H1 (cell line): ENCODE data around the gene TPP2. TPM values are rescaled to one million over a fixed set of nuclear protein-coding genes. Genes with fewer than 3 reads are reported as not detected.

ENCODE experiments used
- CTCF ChIA-PET: fragments of 300-600 bp; sonication (Branson Sonifier 250); formaldehyde crosslinking; loops from one replicate; lab custom pipeline; 2021; ENCODE audit not compliant: partially characterized antibody; lab: Charles Lee
- POLR2A ChIA-PET: fragments of 300-600 bp; sonication (Branson Sonifier 250); formaldehyde crosslinking; loops from one replicate; lab custom pipeline; 2021; ENCODE audit warnings: inconsistent platforms; ENCODE audit not compliant: partially characterized antibody; lab: Charles Lee
- DNase-seq, 2 experiments: peaks; one replicate each; pipeline versions ENCODE4 v3.0.0 to v3.0.0-alpha.2; 2010 to 2022; ENCODE audit warnings: low spot score in 2 of 2, low read depth in 1 of 2, mixed read lengths in 1 of 2
- FAIRE-seq: peaks from 2 replicates; lab custom pipeline; 2011; peaks lifted over from hg19 to GRCh38; lab: Jason Lieb, UNC
- H2AFZ ChIP-seq: 2 replicates; pipeline ENCODE4 v1.8.1; 2012; ENCODE audit warnings: low read length, inconsistent platforms
- H2AK5ac ChIP-seq: 2 replicates; pipeline ENCODE4 v1.6.1; 2013; ENCODE audit warnings: low read depth, low read length
- H2BK120ac ChIP-seq: replicated peaks from 2 replicates; pipeline ENCODE3; 2013; ENCODE audit warnings: low read depth, low read length, inconsistent platforms
- H2BK12ac ChIP-seq: 2 replicates; pipeline ENCODE4 v1.6.1; 2013; ENCODE audit warnings: low read depth, low read length
- H2BK15ac ChIP-seq: 2 replicates; pipeline ENCODE4 v1.6.1; 2013; ENCODE audit warnings: low read length
- H2BK20ac ChIP-seq: 2 replicates; pipeline ENCODE4 v1.6.1; 2013; ENCODE audit warnings: low read length
- H2BK5ac ChIP-seq: 2 replicates; pipeline ENCODE4 v1.6.1; 2013; ENCODE audit warnings: low read depth, low read length
- H3K14ac ChIP-seq: 2 replicates; pipeline ENCODE4 v1.6.1; 2013; ENCODE audit warnings: inconsistent platforms; ENCODE audit not compliant: insufficient read length
- H3K18ac ChIP-seq: 2 replicates; pipeline ENCODE4 v1.6.1; 2013; ENCODE audit warnings: low read length; ENCODE audit errors: extremely low read depth
- H3K23ac ChIP-seq: 2 replicates; pipeline ENCODE4 v1.6.1; 2013; ENCODE audit warnings: inconsistent platforms; ENCODE audit not compliant: insufficient read length
- H3K23me2 ChIP-seq: 2 replicates; pipeline ENCODE4 v1.6.1; 2013; ENCODE audit warnings: low read depth, low read length
- H3K27ac ChIP-seq: 2 replicates; pipeline ENCODE4 v1.6.1; 2011; ENCODE audit warnings: low read depth, low read length, inconsistent platforms
- H3K27me3 ChIP-seq, 4 experiments: replicated peaks in 1 of 4; 1 replicate in 1 of 4; 2 replicates in 3 of 4; pipeline versions ENCODE4 v1.6.1 to v1.8.1; 2011 to 2013; ENCODE audit warnings: low read length in 3 of 4, mild to moderate bottlenecking in 3 of 4, inconsistent platforms in 2 of 4, mixed read lengths in 2 of 4, moderate library complexity in 1 of 4; ENCODE audit not compliant: control insufficient read depth in 3 of 4, insufficient read depth in 3 of 4; ENCODE audit errors: extremely low read depth in 1 of 4
- H3K36me3 ChIP-seq, 4 experiments: 2 replicates each; pipeline versions ENCODE4 v1.6.1 to v1.8.1; 2011 to 2013; ENCODE audit warnings: mild to moderate bottlenecking in 4 of 4, low read length in 3 of 4, moderate library complexity in 2 of 4, control low read depth in 1 of 4, inconsistent platforms in 1 of 4; ENCODE audit not compliant: insufficient read depth in 4 of 4, control insufficient read depth in 2 of 4
- H3K4ac ChIP-seq: replicated peaks from 2 replicates; pipeline ENCODE3; 2013; ENCODE audit warnings: low read length, low read depth, mixed read lengths, inconsistent platforms; ENCODE audit not compliant: insufficient read length
- H3K4me1 ChIP-seq, 4 experiments: replicated peaks in 1 of 4; 1 replicate in 1 of 4; 2 replicates in 3 of 4; pipeline versions ENCODE4 v1.6.1 to v1.8.1; 2011 to 2013; ENCODE audit warnings: low read length in 3 of 4, inconsistent platforms in 2 of 4, mixed read lengths in 1 of 4; ENCODE audit not compliant: insufficient read depth in 4 of 4, control insufficient read depth in 3 of 4
- H3K4me2 ChIP-seq, 2 experiments: 2 replicates each; pipeline versions ENCODE4 v1.6.1 to v1.8.1; 2011 to 2013; ENCODE audit warnings: low read depth in 2 of 2, low read length in 2 of 2, control low read depth in 1 of 2, inconsistent platforms in 1 of 2, mild to moderate bottlenecking in 1 of 2; ENCODE audit not compliant: insufficient read depth in 1 of 2
- H3K4me3 ChIP-seq, 4 experiments: fragments of 200-600, 300-600 bp in 1 of 4; sonication (generic), shearing (Covaris generic), sonication (Bioruptor Twin) in 1 of 4; 2 replicates each; pipeline versions ENCODE4 v1.5.1 to v1.8.1; 2011 to 2016; ENCODE audit warnings: low read length in 4 of 4, low read depth in 3 of 4, control low read depth in 2 of 4, inconsistent platforms in 2 of 4, mild to moderate bottlenecking in 2 of 4, mixed read lengths in 1 of 4, moderate library complexity in 1 of 4; ENCODE audit not compliant: insufficient read depth in 2 of 4; ENCODE audit errors: extremely low read depth in 1 of 4
- H3K56ac ChIP-seq: replicated peaks from 2 replicates; pipeline ENCODE3; 2013; ENCODE audit warnings: low read depth, mild to moderate bottlenecking, mixed read lengths, low read length, inconsistent platforms; ENCODE audit not compliant: insufficient read length
- H3K79me1 ChIP-seq: 2 replicates; pipeline ENCODE4 v1.6.1; 2013; ENCODE audit warnings: low read depth, low read length, control low read depth
- H3K79me2 ChIP-seq, 2 experiments: 2 replicates each; pipeline versions ENCODE4 v1.6.1 to v1.8.1; 2012 to 2013; ENCODE audit warnings: low read length in 2 of 2, mild to moderate bottlenecking in 2 of 2, inconsistent platforms in 1 of 2; ENCODE audit not compliant: insufficient read depth in 2 of 2, control insufficient read depth in 1 of 2
- H3K9ac ChIP-seq, 4 experiments: replicated peaks in 1 of 4; 1 replicate in 1 of 4; 2 replicates in 3 of 4; pipeline versions ENCODE4 v1.6.1 to v1.8.1; 2011 to 2013; ENCODE audit warnings: low read depth in 3 of 4, low read length in 3 of 4, control low read depth in 2 of 4, mild to moderate bottlenecking in 2 of 4, moderate library complexity in 2 of 4, inconsistent platforms in 1 of 4; ENCODE audit errors: extremely low read depth in 1 of 4
- H3K9me3 ChIP-seq, 2 experiments: 2 replicates each; pipeline versions ENCODE4 v1.6.1 to v1.8.1; 2012 to 2013; ENCODE audit warnings: mild to moderate bottlenecking in 2 of 2, moderate library complexity in 2 of 2, control low read depth in 1 of 2, inconsistent platforms in 1 of 2, low read depth in 1 of 2, low read length in 1 of 2, mixed read lengths in 1 of 2; ENCODE audit not compliant: insufficient read depth in 2 of 2
- H4K20me1 ChIP-seq, 2 experiments: replicated peaks in 1 of 2; 2 replicates each; pipeline versions ENCODE3 to v1.8.1; 2011 to 2013; ENCODE audit warnings: inconsistent platforms in 2 of 2, low read length in 2 of 2, mild to moderate bottlenecking in 1 of 2; ENCODE audit not compliant: insufficient read depth in 2 of 2, control insufficient read depth in 1 of 2
- H4K5ac ChIP-seq: 2 replicates; pipeline ENCODE4 v1.6.1; 2013; ENCODE audit warnings: low read length, low read depth, mixed read lengths, inconsistent platforms; ENCODE audit not compliant: insufficient read length
- H4K8ac ChIP-seq: 2 replicates; pipeline ENCODE4 v1.8.0; 2013; ENCODE audit warnings: mild to moderate bottlenecking, moderate library complexity, low read length, inconsistent platforms; ENCODE audit not compliant: insufficient read depth; ENCODE audit errors: extremely low read depth
- H4K91ac ChIP-seq: replicated peaks from 2 replicates; pipeline ENCODE3; 2013; ENCODE audit warnings: low read length, mixed read lengths, inconsistent platforms; ENCODE audit not compliant: insufficient read length
- BRCA1 ChIP-seq: IDR thresholded peaks from 2 replicates; pipeline ENCODE4 v1.6.1; 2012; ENCODE audit warnings: low read depth, low read length, improper control_type of control experiment
- EP300 ChIP-seq, 2 experiments: IDR thresholded peaks; 1 replicate in 1 of 2; 2 replicates in 1 of 2; pipeline ENCODE4 v1.6.1; 2011 to 2012; ENCODE audit warnings: low read depth in 2 of 2, low read length in 2 of 2, mild to moderate bottlenecking in 2 of 2, borderline replicate concordance in 1 of 2, inconsistent platforms in 1 of 2, moderate library complexity in 1 of 2
- GTF2F1 ChIP-seq: IDR thresholded peaks from 2 replicates; pipeline ENCODE4 v1.6.1; 2012; ENCODE audit warnings: low read depth, low read length, improper control_type of control experiment, borderline replicate concordance
- RAD21 ChIP-seq, 2 experiments: IDR thresholded peaks in 1 of 2; conservative IDR thresholded peaks in 1 of 2; 2 replicates each; pipeline ENCODE4 v1.6.1; 2011; ENCODE audit warnings: low read depth in 2 of 2, low read length in 2 of 2, improper control_type of control experiment in 1 of 2, inconsistent platforms in 1 of 2, mild to moderate bottlenecking in 1 of 2, moderate library complexity in 1 of 2
- RXRA ChIP-seq: IDR thresholded peaks from 2 replicates; pipeline ENCODE4 v1.6.1; 2011; ENCODE audit warnings: low read depth, mild to moderate bottlenecking, low read length, moderate library complexity; ENCODE audit not compliant: insufficient read depth
- SP1 ChIP-seq: IDR thresholded peaks from 2 replicates; pipeline ENCODE4 v1.6.1; 2011; ENCODE audit warnings: low read depth, low read length
- TAF1 ChIP-seq: IDR thresholded peaks from 2 replicates; pipeline ENCODE4 v1.6.1; 2011; ENCODE audit warnings: mild to moderate bottlenecking, low read depth, low read length
- TEAD4 ChIP-seq: IDR thresholded peaks from 2 replicates; pipeline ENCODE4 v1.6.1; 2012; ENCODE audit warnings: low read depth, low read length, inconsistent platforms, mixed read lengths
- USF2 ChIP-seq: IDR thresholded peaks from 2 replicates; pipeline ENCODE4 v1.6.1; 2011; ENCODE audit warnings: low read length, improper control_type of control experiment
- WGBS, 2 experiments: shearing (Covaris generic) in 1 of 2; methylation state at CpG; one replicate each; pipeline versions ENCODE4 v1.1.6 to v1.1.7; 2013 to 2015; ENCODE audit warnings: low lambda C conversion rate in 2 of 2, mixed read lengths in 2 of 2, inconsistent platforms in 1 of 2, low coverage in 1 of 2, missing lambda C conversion rate in 1 of 2; ENCODE audit not compliant: insufficient replicate concordance in 2 of 2, insufficient coverage in 1 of 2, insufficient read length in 1 of 2; ENCODE audit errors: extremely low coverage in 1 of 2, missing lambda C conversion rate in 1 of 2; 5-methylcytosine and 5-hydroxymethylcytosine counted together
- polyA plus RNA-seq, 7 experiments: library from polyadenylated mRNA; depleted of rRNA in 3 of 7; stranded (reverse) in 5 of 7; unstranded in 2 of 7; fragments of >200 nt in 5 of 7; fragments of 200-250 nt in 2 of 7; gene quantifications; 1 replicate in 5 of 7; 2 replicates in 1 of 7; 4 replicates in 1 of 7; pipeline versions ENCODE4 v1.2.1 to v1.2.3, GENCODE V29; 2011 to 2013; ENCODE audit warnings: missing spikeins in 2 of 7, mixed read lengths in 2 of 7
- total RNA-seq: library from RNA; stranded (reverse); fragmentation: NEBNext Ultra II Directional; extraction: Animal tissue kit (Norgen Biotek cat#: 25700); gene quantifications from 2 replicates; pipeline ENCODE4 v1.2.1, GENCODE V29; 2021

The TPP2 gene
- total and polyA plus RNA-seq, 2 of the 8 experiments (the other 6 are each of a cell fraction or from before 2014, with no cell fraction given) = 15.9 to 85.7 TPM

- no peak for FAIRE-seq
- TF ChIP-seq TAF1 (no peak), SP1 (no peak), EP300 (IDR thresholded peaks at IDR 0.05; ENCODE audit: borderline replicate concordance in 1 of 2, low read depth in 2 of 2, low read length in 2 of 2) (no peak), BRCA1 (no peak), RAD21 (IDR thresholded peaks at IDR 0.05 in 1 of 2, conservative IDR thresholded peaks at IDR 0.05 in 1 of 2; ENCODE audit: low read depth in 2 of 2, low read length in 2 of 2) (no peak), GTF2F1 (no peak), RXRA (no peak), TEAD4 (no peak), USF2 (no peak)
- Histone ChIP-seq H4K5ac (no peak overlapping the region), H2BK15ac (no peak overlapping the region), H3K18ac (no peak overlapping the region), H3K79me2 (no peaks in the 10 kb centered on the region), H3K9me3 (no peaks in the 10 kb centered on the region), H2BK20ac (no peak overlapping the region), H3K56ac (no peak overlapping the region), H3K4me1 (no peaks in the 10 kb centered on the region; a peak in 2 of 7 replicates), H2AFZ (no peak overlapping the region), H3K9ac (no peak overlapping the region), H3K27me3 (no peaks in the 10 kb centered on the region), H2BK5ac (no peak overlapping the region), H4K20me1 (no peaks in the 10 kb centered on the region), H4K91ac (no peak overlapping the region), H2AK5ac (no peak overlapping the region), H3K79me1 (no peaks in the 10 kb centered on the region), H3K4me3 (no peak overlapping the region), H4K8ac (no peak overlapping the region), H3K27ac (no peak overlapping the region), H3K4ac (no peak overlapping the region), H3K23ac (no peak overlapping the region), H3K14ac (no peak overlapping the region), H3K23me2 (no peaks in the 10 kb centered on the region; the same call in 1 of the 2 replicates), H3K36me3 (peaks cover 0 to 22% (median 13%) of the 10 kb centered on the region in 4 experiments; a peak in 6 of 8 replicates), H2BK12ac (no peak overlapping the region), H3K4me2 (no peak overlapping the region), H2BK120ac (no peak overlapping the region)
- DNase-seq = no peak
- ChIA-PET POLR2A (interaction anchor here (1.0 kb wide), 1 partner anchor 79 kb away, joined by 3 read pairs; no protein-coding TSS in a partner anchor), CTCF (interaction anchor here (1.1 to 2.1 kb wide), 2 partner anchors 10 to 13 kb away, joined by 3 to 4 read pairs; no protein-coding TSS in a partner anchor)
- 88% methylated on average over 3 of the region's 3 CpGs; no CpG with 5 or more reads in 1 of the 2 experiments for WGBS, 2 experiments
Observed at GRCh38 chr13:102682727-102683126, 85.9 kb downstream of the TPP2 start.
